GM19452 (cell line): ENCODE measurements around the gene PCTP.

Experiments used
- ATAC-seq: cut with Tn5 transposase; IDR thresholded peaks from one replicate; pipeline ENCODE4 v1.9.1; 2021; ENCODE audit not compliant: unreplicated experiment

The PCTP gene

DNA sequence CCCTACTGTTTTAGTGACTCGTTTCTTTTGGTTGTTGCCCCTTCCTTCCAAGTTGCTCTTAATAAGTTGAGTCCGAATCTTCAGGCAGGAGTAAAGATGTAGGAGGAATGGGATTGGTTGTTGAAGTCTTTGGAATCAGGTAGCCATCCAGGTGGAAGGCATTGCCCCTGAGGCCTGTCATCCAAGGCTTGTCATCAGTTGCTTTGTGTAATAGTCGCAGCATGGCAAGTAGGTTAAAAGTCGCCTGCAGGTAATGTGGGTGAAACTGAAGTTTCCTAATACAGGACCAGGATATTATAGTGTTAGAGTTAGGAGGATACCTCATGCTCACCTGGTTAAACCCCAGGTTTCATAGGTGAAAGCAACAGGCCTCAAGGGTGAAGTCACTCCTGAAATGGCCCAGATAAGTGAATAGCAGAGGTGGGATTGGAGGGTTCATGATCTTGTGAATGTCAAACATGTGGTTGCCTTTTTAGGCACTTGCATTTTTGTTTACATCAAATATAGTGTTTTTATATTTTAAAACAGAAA, 934 bp downstream of the PCTP start:
- no peak for ATAC-seq

DNA sequence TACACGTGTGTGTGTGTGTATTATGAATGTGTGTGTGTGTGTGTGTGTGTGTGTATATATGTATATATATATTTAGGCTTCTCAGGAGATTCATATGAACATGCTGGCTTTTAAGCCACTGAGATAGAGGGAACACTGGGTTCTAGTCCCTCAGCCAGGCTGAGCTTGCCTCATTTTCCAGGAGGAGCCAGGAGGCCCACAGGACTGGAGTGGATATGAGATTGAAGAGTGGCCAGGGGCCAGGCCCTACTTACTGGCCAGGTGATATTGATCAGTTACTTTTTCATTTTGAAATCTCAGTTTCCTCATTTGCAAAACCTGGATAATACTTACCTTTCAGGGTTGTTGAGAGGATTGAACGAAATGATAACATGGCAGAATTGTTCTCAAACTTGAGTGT, 5.8 kb downstream of the PCTP start:
- ATAC-seq, result no peak

DNA sequence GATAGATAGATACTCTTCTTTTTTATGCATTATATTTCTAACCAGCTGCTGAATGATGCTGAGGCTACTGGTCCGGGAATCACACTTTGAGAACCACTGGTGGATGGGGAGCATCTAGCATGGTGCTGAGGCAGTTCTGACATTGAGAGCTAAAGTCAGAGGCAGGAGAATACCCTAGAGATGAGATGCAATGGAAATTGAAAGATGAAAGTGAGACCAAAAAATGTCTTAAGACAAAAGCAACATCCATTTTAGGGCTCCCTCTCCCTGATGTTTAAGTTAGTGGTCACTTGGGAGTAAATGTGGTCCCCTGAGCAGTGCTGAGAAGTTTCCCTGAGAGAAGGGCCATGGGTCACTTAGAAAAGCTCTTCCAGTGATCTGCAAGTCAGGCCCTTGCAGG, 6.8 kb downstream of the PCTP start:
- ATAC-seq, result no peak

DNA sequence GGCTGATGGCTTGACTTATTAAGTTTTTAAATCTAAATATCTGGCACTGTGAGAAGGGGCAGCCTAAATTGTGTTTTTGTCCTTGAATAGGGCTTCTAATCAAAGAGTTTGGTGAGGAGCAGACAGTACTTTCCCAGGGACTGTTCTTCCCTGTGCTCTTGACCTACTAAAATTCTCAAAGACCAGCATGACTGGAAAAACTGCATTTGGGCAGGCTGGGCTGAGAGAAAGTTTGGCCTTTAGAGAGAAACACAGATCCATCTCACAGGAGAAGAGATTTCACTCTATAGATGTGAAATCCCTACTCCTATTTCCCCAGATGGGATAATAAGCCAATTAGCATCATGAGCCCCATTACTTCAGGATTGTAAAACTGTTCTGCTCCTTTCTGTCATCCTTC, 7.3 kb downstream of the PCTP start:
- no peak for ATAC-seq

DNA sequence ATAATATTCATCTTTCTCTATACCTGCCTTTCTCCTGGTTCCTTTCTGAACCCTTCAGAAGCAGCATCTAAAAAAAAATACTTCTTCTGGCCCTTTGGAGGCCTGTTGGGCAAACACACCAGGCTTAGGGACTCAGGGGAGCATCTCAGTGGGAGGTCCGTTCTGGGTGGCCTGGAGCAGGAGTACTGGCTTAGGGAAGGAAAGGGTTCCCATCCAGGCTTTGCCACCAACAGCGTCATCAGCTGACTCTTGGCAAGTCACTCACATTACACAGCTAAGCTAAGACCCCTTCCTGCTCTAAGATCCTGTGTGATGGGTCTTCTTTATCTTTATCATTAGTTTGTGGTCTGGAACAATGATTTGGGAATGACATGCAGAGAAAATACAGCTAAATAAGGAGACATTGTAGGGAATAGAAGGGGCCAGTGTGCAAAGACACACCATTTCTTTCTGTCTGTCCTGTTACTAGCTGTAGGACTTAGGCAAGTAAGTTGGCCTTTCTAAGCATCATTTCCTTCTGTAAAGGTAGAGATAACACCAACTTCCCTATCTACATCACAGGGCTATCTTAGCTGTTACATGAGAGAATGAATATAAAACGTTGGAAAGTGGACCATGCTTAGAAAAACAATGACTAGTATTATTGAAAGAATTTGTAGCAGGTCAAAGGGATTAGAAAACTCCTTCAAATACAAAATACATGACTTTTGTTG, 9.9 kb downstream of the PCTP start:
- no peak for ATAC-seq

DNA sequence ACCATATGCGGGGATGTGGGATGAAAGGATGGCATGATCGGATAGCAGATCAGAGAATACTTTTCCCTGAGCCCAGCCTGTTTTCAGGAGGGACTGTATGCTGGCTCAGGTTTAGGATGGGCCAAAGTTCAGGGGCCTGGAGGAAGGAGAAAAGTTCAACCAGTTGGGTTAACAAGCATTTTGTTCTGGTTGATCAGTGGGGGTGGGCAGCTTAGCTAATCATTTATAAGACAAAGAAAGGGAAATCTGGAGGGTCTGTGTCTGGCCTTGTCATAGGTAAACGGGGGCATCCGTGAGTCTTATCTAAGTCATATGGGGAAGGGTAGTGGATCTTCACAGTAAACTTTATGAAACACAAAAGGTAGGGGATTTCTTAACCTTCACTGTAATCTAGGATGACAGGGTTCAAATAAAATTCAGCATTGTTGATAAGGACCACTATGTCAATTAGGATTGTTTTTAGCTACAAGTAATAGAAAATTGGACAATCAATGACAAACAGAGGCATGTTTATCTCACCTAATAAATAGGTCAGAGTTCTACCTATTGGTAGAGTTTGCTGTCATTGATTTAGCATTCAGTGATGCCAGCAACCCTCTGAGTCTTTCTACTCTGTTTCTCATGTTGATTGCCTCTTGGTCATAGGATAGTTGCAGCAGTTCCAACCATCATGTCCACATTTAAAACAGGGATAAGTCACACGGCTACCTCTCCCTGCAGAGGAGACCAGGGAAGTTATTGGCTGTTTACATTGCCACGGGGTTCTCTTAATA, 11.4 kb downstream of the PCTP start:
- no peak for ATAC-seq

DNA sequence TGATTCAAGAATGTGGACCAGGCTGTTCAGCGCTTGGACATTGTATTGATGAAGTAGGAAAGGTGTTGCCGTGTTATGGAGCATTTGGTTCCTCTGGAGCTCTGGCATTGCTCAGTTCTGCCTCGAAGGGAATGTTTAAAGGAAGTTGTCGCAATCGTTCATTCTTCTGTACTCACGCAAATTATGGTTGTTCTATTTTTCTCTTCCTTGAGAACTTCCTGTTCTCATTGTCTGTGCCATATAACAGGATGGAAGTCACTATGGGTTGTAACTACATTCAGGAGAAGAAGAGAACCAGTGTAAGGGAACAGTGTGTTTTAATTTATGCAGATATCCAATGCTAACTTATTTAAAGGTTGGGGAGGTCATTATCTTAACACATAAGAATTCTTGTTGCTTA, 13.0 kb downstream of the PCTP start:
- no peak for ATAC-seq

DNA sequence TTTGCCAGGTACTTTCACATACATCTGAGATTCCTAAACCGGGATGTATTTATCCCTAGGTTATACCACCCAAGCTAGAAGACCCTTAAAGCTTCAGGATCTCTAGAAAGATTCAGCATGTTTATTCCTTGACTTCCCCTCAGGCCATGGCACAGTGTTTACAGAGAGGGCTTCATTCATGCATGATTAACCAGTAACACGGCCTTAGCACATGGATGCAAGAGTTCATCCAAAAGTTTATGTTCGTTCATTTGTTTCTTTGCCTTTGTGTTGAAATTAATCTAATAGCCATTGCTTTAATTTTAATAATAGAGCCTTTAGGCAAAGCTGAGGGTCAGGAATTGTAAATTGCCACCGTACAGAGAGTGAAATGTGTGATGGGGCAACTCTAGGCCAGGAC, 13.8 kb downstream of the PCTP start:
- no peak for ATAC-seq

DNA sequence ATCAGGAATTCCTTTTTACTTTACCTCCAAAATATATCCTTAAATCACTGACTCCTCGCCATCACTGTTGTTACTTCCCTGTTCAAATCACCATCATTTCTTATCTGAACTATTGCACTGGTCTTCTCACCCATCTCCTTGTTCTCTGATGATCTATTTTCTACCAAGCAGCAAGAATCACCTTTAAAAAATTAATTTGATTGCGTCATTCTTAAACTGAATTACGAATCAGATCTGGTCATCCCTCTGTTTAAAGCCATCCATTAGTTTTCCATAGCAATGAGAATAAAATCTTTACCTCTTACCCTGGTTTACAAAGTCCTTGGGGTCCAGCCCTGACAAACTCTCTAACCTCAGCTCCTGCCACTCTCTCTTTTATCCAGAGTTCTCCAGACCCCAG, 14.6 kb downstream of the PCTP start:
- no peak for ATAC-seq

DNA sequence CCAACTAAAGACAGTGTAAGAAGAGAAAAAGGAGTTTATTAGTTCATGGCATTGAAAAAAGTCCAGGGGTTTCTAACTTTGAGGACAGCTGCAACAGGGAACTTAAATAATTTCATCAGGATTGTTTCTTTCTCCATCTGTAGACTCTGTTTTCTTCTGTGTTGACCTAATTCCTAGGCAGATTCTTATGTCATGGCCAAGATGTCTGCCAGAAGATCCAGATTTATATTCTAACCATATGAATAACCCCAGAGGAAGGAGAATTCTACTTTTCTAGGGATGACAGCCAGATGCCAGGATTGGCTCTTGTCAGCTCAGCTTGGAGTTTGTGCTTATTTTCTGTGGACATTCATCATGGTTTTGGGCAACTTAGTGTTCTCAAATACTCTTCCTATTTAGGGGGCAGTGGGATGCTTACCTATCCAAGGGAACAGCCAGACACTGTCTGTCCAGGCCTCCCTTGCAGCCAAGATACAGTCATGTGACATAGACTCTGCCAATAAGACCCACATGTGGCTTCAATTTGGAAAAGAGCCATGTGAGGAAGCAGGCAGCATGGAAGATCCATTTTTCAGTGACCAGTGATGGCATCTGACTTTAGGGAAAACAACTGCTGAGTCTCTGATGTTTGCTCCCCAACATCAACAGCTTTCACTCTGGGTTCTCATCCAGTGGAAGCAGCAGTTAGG, 18.2 kb downstream of the PCTP start:
- no peak for ATAC-seq

DNA sequence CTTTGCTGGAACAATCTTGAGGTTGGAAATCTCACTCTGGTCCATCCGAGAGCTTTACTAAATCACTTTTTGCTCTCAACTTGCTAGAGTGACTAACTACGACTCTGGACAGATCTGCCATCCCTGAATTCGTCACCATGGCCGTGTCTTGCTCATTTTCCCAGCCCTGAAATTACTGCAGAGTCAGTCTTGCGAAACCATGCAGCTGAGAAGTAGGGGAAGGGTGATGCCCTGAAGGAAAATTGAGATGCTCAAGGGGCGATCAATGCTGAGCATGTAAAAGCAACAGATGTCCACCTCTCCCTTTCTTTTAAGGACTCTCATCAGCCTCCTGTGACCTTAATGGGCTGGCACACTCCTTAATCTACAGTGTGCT, 18.8 kb downstream of the PCTP start:
- no peak for ATAC-seq

DNA sequence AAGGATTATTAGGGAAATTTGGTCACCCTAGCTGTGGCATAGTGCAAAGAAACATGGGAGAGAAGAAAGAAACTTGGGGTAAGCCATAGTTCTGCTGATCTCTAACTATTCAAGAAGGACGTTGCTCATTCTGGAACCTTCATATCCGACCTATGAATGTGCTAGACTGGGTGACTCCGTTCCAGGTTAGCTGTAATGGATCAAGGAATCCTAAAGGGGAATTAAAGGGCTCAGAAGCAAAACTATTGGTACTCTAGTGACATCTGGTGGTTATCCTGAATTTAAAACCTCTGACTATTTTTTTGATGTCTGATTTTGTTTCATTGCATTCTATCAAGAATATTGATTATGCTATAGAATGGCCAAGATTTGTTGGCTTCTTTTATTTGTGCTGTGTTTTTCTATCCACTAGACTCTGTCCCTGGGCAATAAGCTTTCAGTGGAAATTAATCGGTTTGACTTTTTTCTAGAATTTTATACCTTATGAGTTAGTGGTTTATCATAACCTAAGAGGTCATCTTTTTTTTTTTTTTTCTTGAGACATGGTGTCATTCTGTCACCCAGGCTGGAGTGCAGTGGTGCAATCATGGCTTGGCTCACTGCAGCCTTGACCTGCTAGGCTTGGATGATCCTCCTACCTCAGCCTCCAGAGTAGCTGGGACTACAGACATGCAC, 19.5 kb downstream of the PCTP start:
- ATAC-seq, result no peak

DNA sequence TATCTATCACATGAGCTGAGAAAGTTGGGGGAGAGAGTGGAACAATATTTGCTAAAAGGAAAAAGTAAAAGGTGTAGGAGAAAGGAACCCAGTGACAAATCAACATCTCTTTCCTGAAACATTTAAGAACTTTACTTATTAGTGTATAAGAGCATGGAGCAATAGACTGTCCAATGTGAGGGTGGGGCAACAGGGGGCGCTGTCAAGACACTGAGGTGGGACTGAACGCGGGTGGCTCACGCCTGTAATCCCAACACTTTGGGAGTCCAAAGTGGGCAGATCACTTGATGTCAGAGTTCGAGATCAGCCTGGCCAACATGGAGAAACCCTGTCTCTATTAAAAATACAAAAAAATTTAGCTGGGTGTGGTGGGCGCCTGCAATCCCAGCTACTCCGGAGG, 21.2 kb downstream of the PCTP start:
- ATAC-seq, result no peak

DNA sequence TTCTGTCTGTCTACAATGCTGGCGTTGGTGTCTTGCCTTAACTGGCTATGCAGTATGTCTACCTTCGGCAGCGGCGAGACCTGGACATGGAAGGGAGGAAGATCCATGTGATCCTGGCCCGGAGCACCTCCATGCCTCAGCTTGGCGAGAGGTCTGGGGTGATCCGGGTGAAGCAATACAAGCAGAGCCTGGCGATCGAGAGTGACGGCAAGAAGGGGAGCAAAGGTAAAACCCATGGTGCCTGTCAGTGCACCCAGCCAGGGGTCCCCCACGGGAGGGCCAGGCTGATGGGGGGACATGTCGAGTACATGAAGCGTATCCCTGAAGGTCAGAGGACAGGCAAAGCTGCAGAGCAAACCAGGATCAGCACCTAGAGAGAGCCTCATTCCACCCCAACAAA, 22.8 kb downstream of the PCTP start:
- no peak for ATAC-seq

DNA sequence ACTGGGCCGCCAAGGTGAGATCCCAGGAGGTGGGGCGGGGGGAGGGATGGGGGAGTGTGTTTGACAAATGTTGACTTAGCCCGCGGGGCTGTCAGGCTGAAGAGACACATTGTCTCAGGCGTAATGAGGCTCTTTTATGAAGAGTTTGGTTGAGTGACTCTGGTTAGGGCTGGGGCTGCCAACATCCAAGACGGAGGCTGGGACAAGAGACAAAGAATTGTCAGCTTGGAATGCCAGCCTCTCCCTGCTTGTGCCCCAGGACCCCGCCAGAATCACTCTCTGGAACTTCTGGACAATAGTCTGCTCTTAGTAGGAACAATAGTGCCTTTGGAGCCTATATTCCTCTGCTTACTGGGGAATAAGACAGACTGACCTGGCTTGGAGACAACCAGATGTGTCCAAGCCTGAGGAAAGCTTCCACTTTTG, 24.0 kb downstream of the PCTP start:
- ATAC-seq, result no peak

DNA sequence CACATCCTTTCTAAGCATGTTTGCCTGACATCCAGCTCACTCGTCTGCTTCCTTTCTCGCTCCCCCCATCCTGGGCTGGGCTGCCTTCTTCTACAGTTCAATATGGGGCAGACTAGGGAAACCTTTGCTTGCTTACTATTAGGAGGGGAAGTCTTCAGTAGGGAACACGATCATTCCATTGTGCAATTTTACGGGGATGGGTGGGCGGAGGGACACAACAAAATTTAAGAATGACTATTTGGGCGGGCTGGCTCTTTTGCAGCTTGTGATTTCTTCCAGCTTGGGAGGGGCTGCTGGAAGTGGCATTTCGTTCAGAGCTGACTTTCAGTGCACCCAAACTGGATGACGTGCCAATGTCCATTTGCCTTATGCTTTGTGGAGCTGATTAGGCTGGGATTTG, 25.4 kb downstream of the PCTP start:
- ATAC-seq, result no peak

DNA sequence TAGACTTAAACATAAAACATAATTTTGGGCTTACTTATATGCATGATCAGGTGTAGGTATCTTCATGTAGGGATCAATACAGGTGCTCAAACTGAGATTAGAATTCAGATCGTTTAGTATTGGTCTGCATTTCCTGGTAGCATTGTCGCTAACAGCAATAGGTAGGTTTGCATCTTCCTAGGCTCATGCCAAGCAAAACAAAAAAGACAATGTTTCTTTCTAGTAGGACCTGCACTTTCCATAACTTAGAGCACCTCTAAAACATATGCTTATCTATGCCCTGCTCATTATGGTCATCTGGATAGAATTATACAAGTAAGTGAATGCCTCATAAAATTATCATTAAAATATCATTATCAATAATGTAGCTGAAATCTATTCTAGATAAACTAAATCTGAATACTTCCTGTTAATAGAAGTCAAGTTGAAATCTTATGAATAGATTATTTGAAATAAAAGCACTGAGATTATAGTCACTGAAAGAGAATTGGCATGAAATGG, 26.7 kb downstream of the PCTP start:
- ATAC-seq, result no peak

DNA sequence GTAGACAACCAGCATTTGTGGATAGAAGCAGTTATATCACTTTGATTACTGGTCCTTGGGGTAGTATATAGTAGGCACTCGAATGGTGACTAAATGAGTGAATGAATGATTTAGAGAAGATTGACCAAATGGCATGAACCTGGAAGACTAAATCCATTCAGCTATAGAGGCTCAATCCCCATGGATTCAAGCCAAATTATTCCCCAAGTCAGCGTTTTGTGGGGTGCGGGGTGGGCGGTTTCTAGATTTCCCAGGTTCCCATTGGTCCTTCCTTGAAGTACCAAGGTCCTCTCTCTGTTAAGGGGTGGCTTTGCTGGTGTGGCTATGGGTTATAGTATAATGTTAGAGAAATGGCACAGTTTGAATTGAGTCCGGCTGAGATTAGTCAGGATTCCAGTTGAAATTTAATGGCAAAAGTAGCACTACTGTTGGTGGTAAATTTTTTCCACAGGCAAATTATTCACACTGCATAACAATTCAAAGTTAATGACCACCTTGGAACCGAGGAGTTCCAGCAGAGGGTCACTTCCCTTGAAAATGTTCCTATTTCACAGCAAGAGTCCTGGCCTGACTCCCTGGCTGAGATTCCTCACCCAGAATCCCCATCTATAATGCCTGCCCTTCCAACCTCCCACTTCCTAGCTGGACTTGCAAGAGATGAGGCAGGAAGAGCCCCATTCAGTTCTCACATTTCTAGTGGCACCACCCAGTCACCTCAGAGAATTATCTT, 27.7 kb downstream of the PCTP start:
- no peak for ATAC-seq

DNA sequence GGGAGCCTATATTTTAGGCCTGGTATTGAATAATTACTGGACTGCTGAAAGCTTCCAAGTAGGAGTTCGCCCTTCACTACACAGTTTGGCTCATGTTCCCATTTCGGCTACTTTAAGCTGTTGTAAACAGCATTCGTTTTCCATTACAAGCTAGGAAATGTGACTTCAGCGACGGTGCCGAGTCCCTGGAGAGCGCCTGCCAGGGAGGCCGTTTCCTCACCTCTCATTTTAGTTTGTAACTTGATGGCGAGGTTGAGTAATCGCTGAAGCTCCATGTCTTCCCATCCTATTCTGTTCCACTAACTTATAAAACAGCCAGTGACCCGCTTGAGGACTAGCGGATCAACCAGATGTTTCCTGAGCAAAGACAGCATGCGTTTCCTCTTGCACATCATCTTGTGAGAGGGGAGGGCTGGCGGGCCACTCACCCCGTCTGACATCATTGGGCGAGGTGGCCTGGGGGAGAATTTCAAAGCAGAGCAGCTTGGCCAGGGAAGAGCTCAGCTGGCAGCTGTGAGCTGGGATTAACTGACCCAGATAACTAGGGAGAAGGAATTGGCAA, 32.9 kb downstream of the PCTP start:
- no peak for ATAC-seq

DNA sequence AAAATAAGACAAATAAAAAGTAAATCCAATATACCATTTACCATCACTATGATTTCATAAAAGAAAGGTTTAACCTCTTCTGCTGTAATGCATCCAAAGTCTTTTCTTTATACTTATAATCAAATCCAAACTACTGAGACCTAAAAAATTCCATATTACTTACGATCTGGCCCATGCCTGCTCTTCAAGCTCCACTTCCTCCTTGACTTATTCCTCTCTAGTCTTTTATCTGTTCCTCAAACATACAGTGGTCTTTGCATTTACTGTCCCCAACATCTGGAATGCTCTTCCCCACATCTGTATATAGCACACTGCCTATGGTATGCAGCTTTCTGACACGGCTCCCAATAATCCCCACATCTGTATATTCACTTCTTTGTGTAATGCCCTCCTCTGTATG, 33.8 kb downstream of the PCTP start:
- no peak for ATAC-seq
